ENCODE data around the gene POLR1A.

The POLR1A gene

DNA sequence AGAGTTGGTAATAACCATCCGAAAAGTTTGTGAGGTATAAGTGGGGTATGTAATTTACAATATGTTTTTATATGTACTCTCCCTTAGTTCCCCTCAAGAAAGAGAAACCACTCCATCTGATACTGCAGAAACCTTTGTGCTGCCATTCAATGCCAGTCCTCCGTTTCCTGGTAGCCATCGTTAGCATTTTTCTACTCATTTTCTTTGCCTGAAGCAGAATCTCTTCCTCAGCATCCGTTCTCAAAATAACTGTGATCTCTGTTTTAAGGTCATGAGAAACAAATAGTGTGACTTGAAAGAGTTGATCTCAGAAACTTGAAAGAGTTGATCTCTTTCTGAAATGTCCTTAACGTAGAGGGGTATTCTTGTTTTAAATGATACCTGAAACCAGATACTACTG, 1.3 kb upstream of the POLR1A start:
- H3K36me3 ChIP-seq = peaks cover 15 to 34% (median 22%) of the 10 kb centered on the region in 3 donors
- peak overlapping the region; percentile 71 to 84 for H3K4me3 ChIP-seq
- TF ChIP-seq, protein P1, sequence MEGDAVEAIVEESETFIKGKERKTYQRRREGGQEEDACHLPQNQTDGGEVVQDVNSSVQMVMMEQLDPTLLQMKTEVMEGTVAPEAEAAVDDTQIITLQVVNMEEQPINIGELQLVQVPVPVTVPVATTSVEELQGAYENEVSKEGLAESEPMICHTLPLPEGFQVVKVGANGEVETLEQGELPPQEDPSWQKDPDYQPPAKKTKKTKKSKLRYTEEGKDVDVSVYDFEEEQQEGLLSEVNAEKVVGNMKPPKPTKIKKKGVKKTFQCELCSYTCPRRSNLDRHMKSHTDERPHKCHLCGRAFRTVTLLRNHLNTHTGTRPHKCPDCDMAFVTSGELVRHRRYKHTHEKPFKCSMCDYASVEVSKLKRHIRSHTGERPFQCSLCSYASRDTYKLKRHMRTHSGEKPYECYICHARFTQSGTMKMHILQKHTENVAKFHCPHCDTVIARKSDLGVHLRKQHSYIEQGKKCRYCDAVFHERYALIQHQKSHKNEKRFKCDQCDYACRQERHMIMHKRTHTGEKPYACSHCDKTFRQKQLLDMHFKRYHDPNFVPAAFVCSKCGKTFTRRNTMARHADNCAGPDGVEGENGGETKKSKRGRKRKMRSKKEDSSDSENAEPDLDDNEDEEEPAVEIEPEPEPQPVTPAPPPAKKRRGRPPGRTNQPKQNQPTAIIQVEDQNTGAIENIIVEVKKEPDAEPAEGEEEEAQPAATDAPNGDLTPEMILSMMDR (IDR thresholded peaks at IDR 0.05) = no peak
- no peaks in the 10 kb centered on the region for H3K9me3 ChIP-seq
- H3K27ac ChIP-seq = peak overlapping the region in 1 of 2 donors; percentile 83
- peaks cover 0 to 35% (median 18%) of the 10 kb centered on the region in 4 donors for H3K4me1 ChIP-seq
- DNase-seq = no peak
- intact Hi-C loops (cut with DNase I; ENCODE audit: low total_unique reads) = no loop called here
- H3K27me3 ChIP-seq = no peaks in the 10 kb centered on the region

DNA sequence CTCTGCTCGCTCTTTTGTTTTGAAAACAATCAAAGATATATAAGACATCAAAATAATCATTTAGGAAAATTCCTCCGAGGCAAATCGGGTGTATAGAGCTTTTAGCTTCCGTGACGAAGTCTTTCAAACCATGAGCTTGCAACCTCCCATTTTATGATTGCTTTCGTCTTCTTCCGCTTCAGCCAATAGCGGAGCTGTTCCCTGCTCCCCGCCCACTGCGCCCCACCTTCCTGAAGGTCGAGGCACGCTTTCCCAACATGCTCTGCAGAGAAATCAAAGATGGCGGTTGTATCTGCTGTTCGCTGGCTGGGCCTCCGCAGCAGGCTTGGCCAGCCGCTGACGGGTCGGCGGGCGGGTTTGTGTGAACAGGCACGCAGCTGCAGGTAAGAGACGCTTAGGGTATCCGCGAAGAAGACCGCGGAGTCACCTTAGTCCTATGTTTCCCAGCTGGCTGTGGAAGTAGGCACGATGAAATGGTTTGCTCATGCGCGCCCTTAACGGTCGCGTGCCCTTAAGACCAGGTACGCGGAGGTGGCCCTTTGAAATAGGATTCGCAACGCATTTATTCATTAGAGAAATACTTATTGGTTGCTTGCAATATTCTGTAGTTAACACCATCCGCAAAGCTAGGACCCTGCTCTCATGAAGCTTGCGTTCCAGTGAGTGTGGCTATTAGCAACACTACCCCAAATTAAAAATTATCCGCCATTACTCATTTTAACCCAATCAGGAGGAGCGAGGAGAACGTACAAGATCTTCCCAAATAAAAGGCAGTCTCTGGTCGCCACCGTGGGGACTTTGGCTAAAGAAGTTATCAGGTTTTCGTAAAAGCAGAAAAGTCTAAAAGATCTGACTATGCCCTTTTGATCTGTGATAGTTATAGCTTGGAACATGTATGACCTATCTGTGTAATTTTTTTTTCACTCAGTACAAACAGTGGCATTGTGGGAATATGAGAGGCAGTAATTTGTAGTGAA, 571 bp upstream of the POLR1A start, which contains the start of gene PTCD3:
Gene PTCD3 (plus strand): TSS at position 267 of the 977 bp plus-strand sequence. CDS start 13 bp downstream, at position 280.
- TF ChIP-seq, protein P1 (IDR thresholded peaks at IDR 0.05) = no peak
- H3K9me3 ChIP-seq = no peaks in the 10 kb centered on the region
- H3K27ac ChIP-seq = peak within 1 kb of the TSS; percentile 79 to 83
- intact Hi-C loops (cut with DNase I; ENCODE audit: low total_unique reads) = no loop called here
- no peaks in the 10 kb centered on the region for H3K27me3 ChIP-seq
- H3K36me3 ChIP-seq = peaks cover 10 to 26% (median 14%) of the 10 kb centered on the region in 3 donors
- DNase-seq = peak; percentile 96
- peak within 1 kb of the TSS; percentile 71 to 84 for H3K4me3 ChIP-seq
- H3K4me1 ChIP-seq = peaks cover 0 to 35% (median 18%) of the 10 kb centered on the region in 4 donors

DNA sequence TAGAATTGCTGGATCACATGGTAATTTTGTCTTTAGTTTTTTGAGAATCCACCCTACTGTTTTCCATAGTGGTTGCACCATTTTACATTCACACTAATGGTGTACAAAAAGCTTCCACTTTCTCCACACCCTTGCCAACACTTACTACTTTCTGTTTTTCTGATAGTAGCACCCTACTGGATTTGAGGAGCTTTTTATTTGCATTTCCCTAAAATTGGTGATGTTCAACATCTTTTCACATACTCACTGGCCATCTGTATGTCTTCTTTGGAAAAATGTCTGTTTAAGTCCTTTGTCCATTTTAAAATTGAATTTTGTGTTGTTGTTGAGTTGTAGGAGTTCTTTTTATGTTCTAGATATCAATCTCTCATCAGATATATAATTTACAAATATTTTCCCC, 3.5 kb downstream of the POLR1A start:
- DNase-seq = no peak
- Histone ChIP-seq H3K27me3 (no peaks in the 10 kb centered on the region), H3K4me3 (no peak overlapping the region), H3K36me3 (peaks cover 17 to 38% (median 26%) of the 10 kb centered on the region in 3 donors), H3K27ac (no peak overlapping the region), H3K9me3 (no peaks in the 10 kb centered on the region), H3K4me1 (peaks cover 0 to 24% (median 13%) of the 10 kb centered on the region in 4 donors)
- TF ChIP-seq, protein P1 (IDR thresholded peaks at IDR 0.05) = no peak
- intact Hi-C loops (cut with DNase I; ENCODE audit: low total_unique reads) = no loop called here

DNA sequence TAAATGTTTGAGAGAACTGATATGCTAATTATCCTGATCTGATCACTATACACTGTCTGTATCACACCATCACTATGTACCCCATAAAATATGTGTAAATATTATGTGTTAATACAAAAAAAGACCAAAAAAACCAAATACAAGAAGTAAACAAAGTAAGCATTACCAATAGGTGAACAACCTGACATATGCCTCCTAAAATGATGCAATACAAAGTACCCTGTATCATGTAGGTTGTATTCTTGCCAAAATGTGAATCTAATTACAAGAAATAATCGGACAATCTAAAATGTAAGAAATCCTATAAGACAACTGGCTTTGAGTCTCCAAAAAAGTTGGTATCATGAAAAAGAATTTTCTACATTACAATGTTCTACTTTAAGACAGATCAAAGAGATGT, 7.8 kb downstream of the POLR1A start:
- no peak overlapping the region for H3K4me3 ChIP-seq
- no peak overlapping the region for H3K27ac ChIP-seq
- H3K27me3 ChIP-seq = no peaks in the 10 kb centered on the region
- no peaks in the 10 kb centered on the region for H3K4me1 ChIP-seq
- DNase-seq = no peak
- intact Hi-C loops (cut with DNase I; ENCODE audit: low total_unique reads) = no loop called here
- H3K9me3 ChIP-seq = no peaks in the 10 kb centered on the region
- TF ChIP-seq, protein P1 (IDR thresholded peaks at IDR 0.05) = no peak
- peaks cover 44 to 67% (median 47%) of the 10 kb centered on the region in 3 donors for H3K36me3 ChIP-seq

DNA sequence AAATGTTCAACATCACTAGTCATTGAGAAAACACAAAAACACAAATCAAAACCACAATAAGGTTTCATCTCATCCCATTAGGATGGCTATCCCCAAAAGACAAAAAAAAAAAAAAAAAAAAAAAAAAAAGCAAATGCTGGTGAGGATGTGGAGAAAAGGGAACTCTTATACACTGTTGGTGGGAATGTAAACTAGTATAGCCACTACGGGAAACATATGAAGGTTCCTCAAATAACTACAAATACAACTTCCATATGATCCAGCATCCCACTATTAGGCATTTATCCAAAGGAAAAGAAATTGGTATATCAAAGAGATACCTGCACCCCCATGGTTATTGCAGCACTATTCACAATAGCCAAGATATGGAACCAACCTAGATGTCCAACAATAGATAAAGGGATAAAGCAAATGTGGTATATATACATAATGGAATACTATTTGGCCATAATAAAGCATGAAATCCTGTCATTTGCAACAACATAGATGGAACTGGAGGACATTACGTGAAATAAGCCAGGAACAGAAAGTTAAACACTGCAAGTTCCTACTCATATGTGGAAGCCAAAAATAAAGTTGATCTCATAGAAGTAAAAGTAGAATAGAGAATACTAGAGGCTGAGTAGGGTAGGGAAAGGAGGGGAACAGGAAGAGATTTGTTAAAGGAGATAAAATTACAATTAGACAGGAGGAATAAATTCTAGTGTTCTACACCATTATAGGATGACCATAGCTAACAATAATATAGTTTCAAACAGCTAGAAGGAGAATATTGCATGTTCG, 8.4 kb downstream of the POLR1A start:
- Histone ChIP-seq H3K27me3 (no peaks in the 10 kb centered on the region), H3K4me3 (no peak overlapping the region), H3K27ac (no peak overlapping the region), H3K4me1 (no peaks in the 10 kb centered on the region), H3K9me3 (no peaks in the 10 kb centered on the region), H3K36me3 (peaks cover 47 to 67% (median 47%) of the 10 kb centered on the region in 3 donors)
- intact Hi-C loops (cut with DNase I; ENCODE audit: low total_unique reads) = no loop called here
- TF ChIP-seq, protein P1 (IDR thresholded peaks at IDR 0.05) = no peak
- DNase-seq = no peak
